Stimulated activated CD4-positive, alpha-beta T cell treated with anti-CD3 and anti-CD28 coated beads, Interleukin-2, amount 100 ng/mL, for 4 hours (primary cell): ENCODE measurements around the gene IKBKE.

Source experiments
- DNase-seq: peaks from one replicate; pipeline ENCODE4 v3.0.0-alpha.2; 2020; ENCODE audit warnings: low read depth

The IKBKE gene

DNA sequence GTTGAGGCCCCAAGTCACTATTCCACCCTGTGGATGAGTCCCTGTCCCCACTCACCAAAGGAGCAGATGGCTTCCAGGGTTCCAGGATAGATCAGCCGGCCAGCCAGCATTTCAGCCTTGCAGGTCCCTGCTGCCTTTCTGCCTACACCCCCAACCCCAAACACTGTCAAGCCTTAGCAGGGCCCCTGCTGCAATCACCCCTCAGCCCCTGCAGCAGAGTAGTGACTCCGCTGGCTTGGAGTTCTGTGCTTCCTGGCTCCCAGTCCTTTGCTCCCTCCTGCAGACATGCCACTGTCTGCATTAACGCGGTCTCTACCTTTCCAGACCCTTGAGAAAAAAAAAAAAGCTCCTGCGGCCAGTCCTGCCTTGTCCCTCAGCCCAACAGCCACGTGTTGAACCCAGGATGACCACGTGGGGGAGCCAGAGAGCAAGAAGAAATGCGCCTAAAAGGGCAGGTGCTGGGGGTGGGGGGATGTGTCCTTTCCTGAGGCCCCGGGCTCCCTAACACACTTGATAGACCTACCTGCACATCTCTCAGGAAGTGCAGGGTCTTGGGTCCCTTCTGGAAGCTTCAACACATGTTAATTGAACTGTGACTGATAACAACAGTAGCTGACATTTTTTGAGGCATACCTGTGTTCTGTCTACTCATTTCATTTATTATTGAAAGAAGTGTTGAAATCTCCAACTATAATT lies 74.4 kb downstream of the IKBKE start:
- DNase-seq, result peak; percentile 73

DNA sequence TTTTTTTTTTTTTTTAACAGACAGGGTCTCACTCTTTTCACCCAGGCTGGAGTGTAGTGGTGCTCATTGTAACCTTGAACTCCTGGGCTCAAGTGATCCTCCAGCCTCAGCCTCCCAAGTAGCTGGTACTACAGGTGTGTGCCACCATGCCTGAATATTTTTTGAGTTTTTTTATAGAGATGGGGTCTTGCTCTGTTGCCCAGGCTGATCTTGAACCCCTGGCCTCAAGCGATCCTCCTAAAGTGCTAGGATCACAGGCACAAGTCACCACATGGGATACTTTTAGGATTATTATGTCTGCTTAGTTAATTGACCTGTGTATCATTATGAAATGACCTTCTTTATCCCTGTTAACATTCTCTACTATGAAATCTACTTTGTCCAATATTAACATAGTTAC lies 75.1 kb downstream of the IKBKE start:
- no peak for DNase-seq
